ENCODE results near the gene DTX2.
"Not testable (repeated sequence)": the region's sequence is repeated elsewhere in the genome, so short reads cannot be mapped to it uniquely, and the experiment has no call there.

DTX2 gene

DNA sequence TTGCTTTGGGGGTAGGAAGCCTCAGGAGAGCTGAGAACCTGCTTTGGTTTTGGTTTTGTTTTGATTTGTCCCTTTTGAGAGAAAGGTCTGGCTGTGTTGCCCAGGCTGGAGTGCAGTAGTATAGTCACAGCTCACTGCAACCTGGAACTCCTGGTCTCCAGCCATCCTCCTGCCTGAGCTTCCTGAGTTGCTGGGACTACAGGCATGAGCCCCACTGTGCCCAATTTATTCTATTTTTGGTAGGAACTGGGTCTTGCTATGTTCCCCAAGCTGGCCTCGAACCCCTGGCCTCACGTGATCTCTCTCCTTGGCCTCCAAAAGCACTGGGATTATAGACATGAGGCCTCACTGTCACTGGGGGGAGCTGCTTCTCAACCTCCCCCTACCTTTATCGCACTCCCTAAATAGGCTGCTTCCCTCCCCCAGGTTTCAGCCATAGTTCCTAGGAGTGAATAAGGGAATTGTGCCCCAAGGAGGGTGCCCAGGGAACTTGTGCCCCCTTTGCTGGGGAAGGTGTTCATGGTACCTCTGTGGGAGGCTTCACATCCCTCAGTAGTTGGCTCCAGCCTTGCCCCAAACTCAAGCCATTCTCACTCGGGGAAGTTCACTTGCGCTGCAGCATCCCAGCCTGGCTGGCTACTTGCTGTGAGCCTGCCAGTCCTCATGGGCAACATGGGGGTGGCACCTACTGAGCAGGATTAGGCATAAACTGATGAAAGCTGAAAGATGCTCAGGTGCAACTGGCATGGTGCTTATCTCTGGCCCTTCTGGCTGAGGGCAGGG lies 18.7 kb upstream of the DTX2 start:
- H3K4me1 ChIP-seq (ENCODE audit: control insufficient read depth, insufficient read depth, low read length, poor library complexity, severe bottlenecking); H3K36me3 ChIP-seq (ENCODE audit: control insufficient read depth, insufficient read depth, low read length); H3K27ac ChIP-seq (ENCODE audit: insufficient read depth, low read length, poor library complexity, severe bottlenecking); H3K4me3 ChIP-seq (ENCODE audit: insufficient read depth, low read depth, low read length, poor library complexity, severe bottlenecking); H3K27me3 ChIP-seq (replicated peaks; ENCODE audit: control insufficient read depth, insufficient read depth, low read length, poor library complexity, severe bottlenecking); DNase-seq; H3K9me3 ChIP-seq (ENCODE audit: control insufficient read depth, low read length): not testable (repeated sequence)

DNA sequence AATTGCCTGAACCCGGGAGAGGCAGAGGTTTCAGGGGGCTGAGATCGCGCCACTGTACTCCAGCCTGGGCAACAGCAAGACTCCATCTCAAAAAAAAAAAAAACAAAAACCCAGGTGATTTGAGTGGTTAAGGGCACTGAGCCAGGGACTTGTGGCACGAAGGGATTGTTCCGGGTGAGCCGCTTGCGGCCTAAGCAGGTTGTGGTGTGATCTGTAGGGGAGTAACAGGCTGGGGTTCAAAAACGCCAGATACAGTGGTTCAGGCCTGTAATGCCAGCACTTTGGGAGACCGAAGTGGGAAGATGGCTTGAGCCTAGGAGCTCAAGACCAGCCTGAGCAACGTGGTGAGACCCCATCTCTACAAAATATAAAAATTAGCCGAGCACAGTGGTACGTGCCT lies 17.7 kb upstream of the DTX2 start:
- not testable (repeated sequence) for H3K27me3 ChIP-seq (replicated peaks; ENCODE audit: control insufficient read depth, insufficient read depth, low read length, poor library complexity, severe bottlenecking); DNase-seq

DNA sequence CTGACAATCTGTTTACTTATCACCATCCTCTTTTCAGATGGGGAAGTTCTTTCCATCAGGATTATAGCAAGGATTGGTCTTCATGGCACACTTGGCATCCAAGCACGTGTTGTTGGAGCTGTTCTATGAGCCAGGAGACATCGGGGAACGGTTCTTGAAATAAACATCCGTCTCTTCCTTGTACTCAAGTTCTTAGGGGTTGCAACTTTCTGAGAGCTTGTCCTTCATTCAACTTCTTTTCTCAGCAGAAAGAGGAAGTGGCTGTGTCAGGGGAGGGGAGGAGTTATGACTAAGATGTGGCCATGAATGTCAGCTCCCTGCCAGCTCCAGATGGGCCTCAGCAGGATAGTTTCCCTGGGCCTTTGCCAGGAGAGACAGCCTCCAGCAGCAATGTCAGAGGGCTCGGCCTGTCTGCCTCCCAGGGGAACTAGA lies 15.9 kb upstream of the DTX2 start:
- not testable (repeated sequence) for H3K9me3 ChIP-seq (ENCODE audit: control insufficient read depth, low read length); DNase-seq; H3K27ac ChIP-seq (ENCODE audit: insufficient read depth, low read length, poor library complexity, severe bottlenecking); H3K4me1 ChIP-seq (ENCODE audit: control insufficient read depth, insufficient read depth, low read length, poor library complexity, severe bottlenecking); H3K36me3 ChIP-seq (ENCODE audit: control insufficient read depth, insufficient read depth, low read length); H3K4me3 ChIP-seq (ENCODE audit: insufficient read depth, low read depth, low read length, poor library complexity, severe bottlenecking); H3K27me3 ChIP-seq (replicated peaks; ENCODE audit: control insufficient read depth, insufficient read depth, low read length, poor library complexity, severe bottlenecking)

More for the DNA sequence above, 17.7 kb upstream of the DTX2 start:
- H3K27ac ChIP-seq (ENCODE audit: insufficient read depth, low read length, poor library complexity, severe bottlenecking); H3K36me3 ChIP-seq (ENCODE audit: control insufficient read depth, insufficient read depth, low read length); H3K9me3 ChIP-seq (ENCODE audit: control insufficient read depth, low read length); H3K4me1 ChIP-seq (ENCODE audit: control insufficient read depth, insufficient read depth, low read length, poor library complexity, severe bottlenecking); H3K4me3 ChIP-seq (ENCODE audit: insufficient read depth, low read depth, low read length, poor library complexity, severe bottlenecking): not testable (repeated sequence)

DNA sequence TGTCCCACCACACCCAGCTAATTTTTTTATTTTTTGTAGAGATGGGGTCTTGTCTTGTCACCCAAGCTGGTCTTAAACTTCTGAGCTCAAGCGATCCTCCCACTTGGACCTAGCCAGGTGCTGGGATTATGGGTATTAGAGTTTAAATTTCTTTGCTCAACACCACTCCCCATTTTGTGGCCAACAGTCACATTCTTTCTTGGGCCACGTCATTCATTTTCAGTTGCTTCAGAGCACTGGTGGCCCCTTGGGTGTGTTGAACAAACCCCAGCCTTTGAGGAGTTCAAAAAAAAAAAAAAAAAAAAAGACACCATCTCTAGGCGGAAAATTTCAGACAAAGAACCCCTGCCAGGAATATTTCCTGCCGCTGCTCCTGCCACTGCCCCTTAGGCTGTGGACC lies 4.5 kb upstream of the DTX2 start:
- H3K36me3 ChIP-seq (ENCODE audit: control insufficient read depth, insufficient read depth, low read length); DNase-seq; H3K4me1 ChIP-seq (ENCODE audit: control insufficient read depth, insufficient read depth, low read length, poor library complexity, severe bottlenecking); H3K27ac ChIP-seq (ENCODE audit: insufficient read depth, low read length, poor library complexity, severe bottlenecking); H3K9me3 ChIP-seq (ENCODE audit: control insufficient read depth, low read length); H3K4me3 ChIP-seq (ENCODE audit: insufficient read depth, low read depth, low read length, poor library complexity, severe bottlenecking); H3K27me3 ChIP-seq (replicated peaks; ENCODE audit: control insufficient read depth, insufficient read depth, low read length, poor library complexity, severe bottlenecking): not testable (repeated sequence)

DNA sequence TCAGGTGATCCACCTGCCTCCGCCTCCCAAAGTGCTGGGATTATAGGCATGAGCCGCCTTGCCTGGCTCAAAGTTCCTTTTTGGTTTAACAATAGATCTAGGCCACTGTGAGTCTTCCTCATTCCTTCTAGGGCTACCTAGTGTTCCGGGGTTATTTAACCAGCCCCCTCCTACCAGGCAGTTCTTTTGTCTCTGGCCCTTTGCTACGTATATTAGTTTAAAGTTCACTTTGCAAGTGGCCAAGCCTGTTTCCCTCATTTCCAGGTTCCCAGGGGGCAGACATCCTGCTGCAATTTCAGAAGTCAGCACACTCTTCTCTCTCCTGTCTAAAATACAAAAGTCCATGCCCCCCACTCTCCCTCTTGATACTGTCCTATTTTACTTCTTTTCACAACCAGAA lies 3.0 kb upstream of the DTX2 start:
- H3K4me1 ChIP-seq (ENCODE audit: control insufficient read depth, insufficient read depth, low read length, poor library complexity, severe bottlenecking); H3K4me3 ChIP-seq (ENCODE audit: insufficient read depth, low read depth, low read length, poor library complexity, severe bottlenecking); H3K27ac ChIP-seq (ENCODE audit: insufficient read depth, low read length, poor library complexity, severe bottlenecking); H3K27me3 ChIP-seq (replicated peaks; ENCODE audit: control insufficient read depth, insufficient read depth, low read length, poor library complexity, severe bottlenecking); H3K36me3 ChIP-seq (ENCODE audit: control insufficient read depth, insufficient read depth, low read length); DNase-seq; H3K9me3 ChIP-seq (ENCODE audit: control insufficient read depth, low read length): not testable (repeated sequence)

DNA sequence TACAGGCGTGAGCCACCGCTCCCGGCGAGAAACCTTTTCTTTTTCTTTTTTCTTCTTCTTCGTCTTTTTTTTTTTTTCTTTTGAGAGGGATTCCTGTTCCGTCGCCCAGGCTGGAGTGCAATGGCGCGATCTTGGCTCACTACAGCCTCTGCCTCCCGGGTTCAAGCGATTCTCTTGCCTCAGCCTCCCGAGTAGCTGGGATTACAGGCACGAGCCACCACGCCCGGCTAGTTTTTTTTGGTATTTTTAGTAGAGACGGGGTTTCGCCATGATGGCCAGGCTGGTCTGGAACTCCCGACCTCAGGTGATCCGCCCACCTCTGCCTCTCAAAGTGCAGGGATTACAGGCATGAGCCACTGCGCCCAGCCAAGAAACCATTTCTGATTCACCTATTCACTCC lies 742 bp upstream of the DTX2 start:
- H3K9me3 ChIP-seq (ENCODE audit: control insufficient read depth, low read length); H3K36me3 ChIP-seq (ENCODE audit: control insufficient read depth, insufficient read depth, low read length); H3K4me1 ChIP-seq (ENCODE audit: control insufficient read depth, insufficient read depth, low read length, poor library complexity, severe bottlenecking): not testable (repeated sequence)

DNA sequence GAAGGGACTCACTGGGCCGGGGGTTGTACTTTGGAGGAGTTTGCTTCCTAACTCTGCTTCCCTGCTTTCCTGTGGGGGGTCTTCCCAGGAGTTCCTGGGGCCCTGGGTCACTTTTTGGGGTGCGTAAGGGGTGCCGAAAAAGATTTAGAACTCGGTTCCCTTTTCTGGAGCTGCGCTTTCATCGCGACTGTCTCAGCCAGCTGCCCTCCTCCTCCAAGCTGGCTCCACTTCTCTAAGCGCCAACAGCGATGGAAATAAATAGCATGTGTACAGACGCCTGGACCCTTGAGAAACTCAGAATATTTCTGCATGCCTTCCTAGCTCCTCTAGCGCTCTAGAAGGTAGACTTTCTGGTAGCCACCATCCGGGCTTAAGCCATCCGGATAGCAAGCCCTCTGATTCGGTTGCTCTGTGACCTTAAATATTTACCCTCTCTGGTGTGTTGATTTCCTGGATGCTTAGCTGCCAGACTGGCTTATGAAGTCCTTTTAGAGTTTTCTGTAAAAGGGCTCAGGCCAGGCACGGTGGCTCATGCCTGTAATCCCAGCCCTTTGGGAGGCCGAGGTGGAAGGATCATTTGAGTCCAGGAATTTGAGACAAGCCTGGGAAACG lies 868 bp downstream of the DTX2 start:
- H3K27me3 ChIP-seq (replicated peaks; ENCODE audit: control insufficient read depth, insufficient read depth, low read length, poor library complexity, severe bottlenecking); H3K36me3 ChIP-seq (ENCODE audit: control insufficient read depth, insufficient read depth, low read length); H3K4me3 ChIP-seq (ENCODE audit: insufficient read depth, low read depth, low read length, poor library complexity, severe bottlenecking); H3K9me3 ChIP-seq (ENCODE audit: control insufficient read depth, low read length); H3K4me1 ChIP-seq (ENCODE audit: control insufficient read depth, insufficient read depth, low read length, poor library complexity, severe bottlenecking); DNase-seq; H3K27ac ChIP-seq (ENCODE audit: insufficient read depth, low read length, poor library complexity, severe bottlenecking): not testable (repeated sequence)

More for the DNA sequence above, 742 bp upstream of the DTX2 start:
- H3K27me3 ChIP-seq (replicated peaks; ENCODE audit: control insufficient read depth, insufficient read depth, low read length, poor library complexity, severe bottlenecking); DNase-seq; H3K27ac ChIP-seq (ENCODE audit: insufficient read depth, low read length, poor library complexity, severe bottlenecking); H3K4me3 ChIP-seq (ENCODE audit: insufficient read depth, low read depth, low read length, poor library complexity, severe bottlenecking): not testable (repeated sequence)

DNA sequence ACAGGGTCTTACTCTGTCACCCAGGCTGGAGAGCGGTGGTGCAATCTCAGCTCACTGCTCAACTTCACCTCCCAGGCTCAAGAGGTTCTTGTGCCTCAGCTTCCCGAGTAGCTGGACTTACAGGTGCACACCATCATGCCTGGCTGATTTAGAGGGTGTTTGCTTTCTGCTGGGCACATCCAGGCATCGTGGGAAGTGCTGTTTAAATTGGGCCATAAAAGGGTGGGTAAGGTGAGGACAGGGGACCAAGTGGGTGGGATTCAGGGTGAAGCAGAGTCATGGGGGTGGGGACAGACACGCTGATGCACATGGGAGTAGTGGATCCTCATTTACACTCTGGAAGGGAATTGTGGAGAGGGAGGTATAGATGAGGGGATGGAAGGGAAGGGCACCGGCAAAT lies 3.5 kb downstream of the DTX2 start:
- H3K36me3 ChIP-seq (ENCODE audit: control insufficient read depth, insufficient read depth, low read length); H3K4me3 ChIP-seq (ENCODE audit: insufficient read depth, low read depth, low read length, poor library complexity, severe bottlenecking); H3K27me3 ChIP-seq (replicated peaks; ENCODE audit: control insufficient read depth, insufficient read depth, low read length, poor library complexity, severe bottlenecking); DNase-seq; H3K4me1 ChIP-seq (ENCODE audit: control insufficient read depth, insufficient read depth, low read length, poor library complexity, severe bottlenecking); H3K27ac ChIP-seq (ENCODE audit: insufficient read depth, low read length, poor library complexity, severe bottlenecking); H3K9me3 ChIP-seq (ENCODE audit: control insufficient read depth, low read length): not testable (repeated sequence)

DNA sequence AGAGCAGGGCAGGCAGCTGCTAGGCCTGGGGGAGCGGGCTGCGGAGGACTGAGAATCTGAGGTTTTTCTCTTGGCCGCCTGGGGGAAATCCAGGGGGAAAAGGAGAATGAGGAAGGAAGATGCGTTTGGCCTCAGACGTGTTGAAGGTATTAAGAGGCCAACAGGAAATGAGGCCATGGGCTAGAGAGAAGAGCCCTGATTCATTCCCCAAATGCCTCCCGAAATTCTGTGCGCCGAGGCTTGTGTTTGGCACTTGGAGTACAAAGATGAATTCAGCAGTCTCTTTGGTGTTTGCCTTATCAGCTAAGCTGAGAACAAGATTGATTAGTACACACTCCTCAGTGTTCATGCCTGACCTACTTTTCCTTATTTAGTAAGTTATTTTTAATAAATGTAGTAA lies 4.4 kb downstream of the DTX2 start:
- not testable (repeated sequence) for DNase-seq; H3K27ac ChIP-seq (ENCODE audit: insufficient read depth, low read length, poor library complexity, severe bottlenecking); H3K4me3 ChIP-seq (ENCODE audit: insufficient read depth, low read depth, low read length, poor library complexity, severe bottlenecking); H3K27me3 ChIP-seq (replicated peaks; ENCODE audit: control insufficient read depth, insufficient read depth, low read length, poor library complexity, severe bottlenecking); H3K9me3 ChIP-seq (ENCODE audit: control insufficient read depth, low read length); H3K4me1 ChIP-seq (ENCODE audit: control insufficient read depth, insufficient read depth, low read length, poor library complexity, severe bottlenecking); H3K36me3 ChIP-seq (ENCODE audit: control insufficient read depth, insufficient read depth, low read length)

DNA sequence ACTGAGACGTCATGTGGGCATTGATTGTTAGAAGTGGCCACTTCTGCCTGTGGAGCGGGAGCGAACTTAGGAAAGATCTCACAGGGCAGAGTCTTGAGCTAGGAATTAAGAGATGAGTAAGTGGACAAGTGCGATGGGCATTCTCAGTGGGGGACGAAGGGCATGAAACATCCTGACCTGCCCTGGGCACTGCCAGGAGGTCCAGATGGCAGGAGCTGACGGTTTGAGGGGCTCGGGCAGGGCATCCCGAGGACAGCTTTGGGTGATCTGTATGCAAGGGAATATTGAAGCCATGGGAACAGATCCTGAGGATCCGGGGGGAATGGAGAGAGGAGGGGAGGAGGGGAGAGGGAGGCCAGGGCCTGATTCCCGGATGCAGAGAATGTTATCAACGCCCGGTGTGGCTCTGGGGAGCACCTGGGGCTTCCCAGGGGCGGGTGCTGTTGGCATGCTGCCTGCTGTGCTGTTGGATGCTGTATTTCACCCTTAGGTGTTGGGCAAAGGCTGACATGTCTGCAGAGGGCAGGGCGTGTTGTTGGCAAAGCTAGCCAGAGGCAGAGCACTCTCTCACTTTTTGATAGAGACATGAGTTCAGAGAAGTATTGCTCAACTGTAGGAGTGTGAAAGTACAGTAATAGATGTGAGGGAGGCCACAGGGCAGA lies 6.4 kb downstream of the DTX2 start:
- not testable (repeated sequence) for H3K4me1 ChIP-seq (ENCODE audit: control insufficient read depth, insufficient read depth, low read length, poor library complexity, severe bottlenecking); H3K36me3 ChIP-seq (ENCODE audit: control insufficient read depth, insufficient read depth, low read length); DNase-seq; H3K27me3 ChIP-seq (replicated peaks; ENCODE audit: control insufficient read depth, insufficient read depth, low read length, poor library complexity, severe bottlenecking); H3K9me3 ChIP-seq (ENCODE audit: control insufficient read depth, low read length); H3K4me3 ChIP-seq (ENCODE audit: insufficient read depth, low read depth, low read length, poor library complexity, severe bottlenecking); H3K27ac ChIP-seq (ENCODE audit: insufficient read depth, low read length, poor library complexity, severe bottlenecking)

Measured in effector memory CD4-positive, alpha-beta T cell (primary cell).